H1 (cell line): ENCODE results near the gene TMED9. TPM values are rescaled to one million over a fixed set of nuclear protein-coding genes. Genes with fewer than 3 reads are reported as not detected.

ENCODE experiments used
- CTCF ChIA-PET: fragments of 300-600 bp; sonication (Branson Sonifier 250); formaldehyde crosslinking; loops from one replicate; lab custom pipeline; 2021; ENCODE audit not compliant: partially characterized antibody; lab: Charles Lee
- POLR2A ChIA-PET: fragments of 300-600 bp; sonication (Branson Sonifier 250); formaldehyde crosslinking; loops from one replicate; lab custom pipeline; 2021; ENCODE audit warnings: inconsistent platforms; ENCODE audit not compliant: partially characterized antibody; lab: Charles Lee
- DNase-seq, 2 experiments: peaks; one replicate each; pipeline versions ENCODE4 v3.0.0 to v3.0.0-alpha.2; 2010 to 2022; ENCODE audit warnings: low spot score in 2 of 2, low read depth in 1 of 2, mixed read lengths in 1 of 2
- FAIRE-seq: peaks from 2 replicates; lab custom pipeline; 2011; peaks lifted over from hg19 to GRCh38; lab: Jason Lieb, UNC
- H2AFZ ChIP-seq: 2 replicates; pipeline ENCODE4 v1.8.1; 2012; ENCODE audit warnings: low read length, inconsistent platforms
- H2AK5ac ChIP-seq: 2 replicates; pipeline ENCODE4 v1.6.1; 2013; ENCODE audit warnings: low read depth, low read length
- H2BK120ac ChIP-seq: replicated peaks from 2 replicates; pipeline ENCODE3; 2013; ENCODE audit warnings: low read depth, low read length, inconsistent platforms
- H2BK12ac ChIP-seq: 2 replicates; pipeline ENCODE4 v1.6.1; 2013; ENCODE audit warnings: low read depth, low read length
- H2BK15ac ChIP-seq: 2 replicates; pipeline ENCODE4 v1.6.1; 2013; ENCODE audit warnings: low read length
- H2BK20ac ChIP-seq: 2 replicates; pipeline ENCODE4 v1.6.1; 2013; ENCODE audit warnings: low read length
- H2BK5ac ChIP-seq: 2 replicates; pipeline ENCODE4 v1.6.1; 2013; ENCODE audit warnings: low read depth, low read length
- H3K14ac ChIP-seq: 2 replicates; pipeline ENCODE4 v1.6.1; 2013; ENCODE audit warnings: inconsistent platforms; ENCODE audit not compliant: insufficient read length
- H3K18ac ChIP-seq: 2 replicates; pipeline ENCODE4 v1.6.1; 2013; ENCODE audit warnings: low read length; ENCODE audit errors: extremely low read depth
- H3K23ac ChIP-seq: 2 replicates; pipeline ENCODE4 v1.6.1; 2013; ENCODE audit warnings: inconsistent platforms; ENCODE audit not compliant: insufficient read length
- H3K23me2 ChIP-seq: 2 replicates; pipeline ENCODE4 v1.6.1; 2013; ENCODE audit warnings: low read depth, low read length
- H3K27ac ChIP-seq: 2 replicates; pipeline ENCODE4 v1.6.1; 2011; ENCODE audit warnings: low read depth, low read length, inconsistent platforms
- H3K27me3 ChIP-seq, 4 experiments: replicated peaks in 1 of 4; 1 replicate in 1 of 4; 2 replicates in 3 of 4; pipeline versions ENCODE4 v1.6.1 to v1.8.1; 2011 to 2013; ENCODE audit warnings: low read length in 3 of 4, mild to moderate bottlenecking in 3 of 4, inconsistent platforms in 2 of 4, mixed read lengths in 2 of 4, moderate library complexity in 1 of 4; ENCODE audit not compliant: control insufficient read depth in 3 of 4, insufficient read depth in 3 of 4; ENCODE audit errors: extremely low read depth in 1 of 4
- H3K36me3 ChIP-seq, 4 experiments: 2 replicates each; pipeline versions ENCODE4 v1.6.1 to v1.8.1; 2011 to 2013; ENCODE audit warnings: mild to moderate bottlenecking in 4 of 4, low read length in 3 of 4, moderate library complexity in 2 of 4, control low read depth in 1 of 4, inconsistent platforms in 1 of 4; ENCODE audit not compliant: insufficient read depth in 4 of 4, control insufficient read depth in 2 of 4
- H3K4ac ChIP-seq: replicated peaks from 2 replicates; pipeline ENCODE3; 2013; ENCODE audit warnings: low read length, low read depth, mixed read lengths, inconsistent platforms; ENCODE audit not compliant: insufficient read length
- H3K4me1 ChIP-seq, 4 experiments: replicated peaks in 1 of 4; 1 replicate in 1 of 4; 2 replicates in 3 of 4; pipeline versions ENCODE4 v1.6.1 to v1.8.1; 2011 to 2013; ENCODE audit warnings: low read length in 3 of 4, inconsistent platforms in 2 of 4, mixed read lengths in 1 of 4; ENCODE audit not compliant: insufficient read depth in 4 of 4, control insufficient read depth in 3 of 4
- H3K4me2 ChIP-seq, 2 experiments: 2 replicates each; pipeline versions ENCODE4 v1.6.1 to v1.8.1; 2011 to 2013; ENCODE audit warnings: low read depth in 2 of 2, low read length in 2 of 2, control low read depth in 1 of 2, inconsistent platforms in 1 of 2, mild to moderate bottlenecking in 1 of 2; ENCODE audit not compliant: insufficient read depth in 1 of 2
- H3K4me3 ChIP-seq, 4 experiments: fragments of 200-600, 300-600 bp in 1 of 4; sonication (generic), shearing (Covaris generic), sonication (Bioruptor Twin) in 1 of 4; 2 replicates each; pipeline versions ENCODE4 v1.5.1 to v1.8.1; 2011 to 2016; ENCODE audit warnings: low read length in 4 of 4, low read depth in 3 of 4, control low read depth in 2 of 4, inconsistent platforms in 2 of 4, mild to moderate bottlenecking in 2 of 4, mixed read lengths in 1 of 4, moderate library complexity in 1 of 4; ENCODE audit not compliant: insufficient read depth in 2 of 4; ENCODE audit errors: extremely low read depth in 1 of 4
- H3K56ac ChIP-seq: replicated peaks from 2 replicates; pipeline ENCODE3; 2013; ENCODE audit warnings: low read depth, mild to moderate bottlenecking, mixed read lengths, low read length, inconsistent platforms; ENCODE audit not compliant: insufficient read length
- H3K79me1 ChIP-seq: 2 replicates; pipeline ENCODE4 v1.6.1; 2013; ENCODE audit warnings: low read depth, low read length, control low read depth
- H3K79me2 ChIP-seq, 2 experiments: 2 replicates each; pipeline versions ENCODE4 v1.6.1 to v1.8.1; 2012 to 2013; ENCODE audit warnings: low read length in 2 of 2, mild to moderate bottlenecking in 2 of 2, inconsistent platforms in 1 of 2; ENCODE audit not compliant: insufficient read depth in 2 of 2, control insufficient read depth in 1 of 2
- H3K9ac ChIP-seq, 4 experiments: replicated peaks in 1 of 4; 1 replicate in 1 of 4; 2 replicates in 3 of 4; pipeline versions ENCODE4 v1.6.1 to v1.8.1; 2011 to 2013; ENCODE audit warnings: low read depth in 3 of 4, low read length in 3 of 4, control low read depth in 2 of 4, mild to moderate bottlenecking in 2 of 4, moderate library complexity in 2 of 4, inconsistent platforms in 1 of 4; ENCODE audit errors: extremely low read depth in 1 of 4
- H3K9me3 ChIP-seq, 2 experiments: 2 replicates each; pipeline versions ENCODE4 v1.6.1 to v1.8.1; 2012 to 2013; ENCODE audit warnings: mild to moderate bottlenecking in 2 of 2, moderate library complexity in 2 of 2, control low read depth in 1 of 2, inconsistent platforms in 1 of 2, low read depth in 1 of 2, low read length in 1 of 2, mixed read lengths in 1 of 2; ENCODE audit not compliant: insufficient read depth in 2 of 2
- H4K20me1 ChIP-seq, 2 experiments: replicated peaks in 1 of 2; 2 replicates each; pipeline versions ENCODE3 to v1.8.1; 2011 to 2013; ENCODE audit warnings: inconsistent platforms in 2 of 2, low read length in 2 of 2, mild to moderate bottlenecking in 1 of 2; ENCODE audit not compliant: insufficient read depth in 2 of 2, control insufficient read depth in 1 of 2
- H4K5ac ChIP-seq: 2 replicates; pipeline ENCODE4 v1.6.1; 2013; ENCODE audit warnings: low read length, low read depth, mixed read lengths, inconsistent platforms; ENCODE audit not compliant: insufficient read length
- H4K8ac ChIP-seq: 2 replicates; pipeline ENCODE4 v1.8.0; 2013; ENCODE audit warnings: mild to moderate bottlenecking, moderate library complexity, low read length, inconsistent platforms; ENCODE audit not compliant: insufficient read depth; ENCODE audit errors: extremely low read depth
- H4K91ac ChIP-seq: replicated peaks from 2 replicates; pipeline ENCODE3; 2013; ENCODE audit warnings: low read length, mixed read lengths, inconsistent platforms; ENCODE audit not compliant: insufficient read length
- BCL11A ChIP-seq, 2 experiments: IDR thresholded peaks; one replicate each; pipeline ENCODE4 v1.6.1; 2011; ENCODE audit warnings: low read depth in 2 of 2, low read length in 2 of 2, mild to moderate bottlenecking in 2 of 2
- BRCA1 ChIP-seq: IDR thresholded peaks from 2 replicates; pipeline ENCODE4 v1.6.1; 2012; ENCODE audit warnings: low read depth, low read length, improper control_type of control experiment
- CHD2 ChIP-seq: IDR thresholded peaks from 2 replicates; pipeline ENCODE4 v1.6.1; 2012; ENCODE audit warnings: low read length, improper control_type of control experiment
- GABPA ChIP-seq: IDR thresholded peaks from 2 replicates; pipeline ENCODE4 v1.6.1; 2011; ENCODE audit warnings: mild to moderate bottlenecking, low read length, moderate library complexity, borderline replicate concordance; ENCODE audit not compliant: insufficient read depth
- JUND ChIP-seq: IDR thresholded peaks from 2 replicates; pipeline ENCODE4 v1.6.1; 2011; ENCODE audit warnings: mild to moderate bottlenecking, improper control_type of control experiment, low read length
- SP4 ChIP-seq: IDR thresholded peaks from 2 replicates; pipeline ENCODE4 v1.6.1; 2012; ENCODE audit warnings: low read length, inconsistent platforms
- TAF1 ChIP-seq: IDR thresholded peaks from 2 replicates; pipeline ENCODE4 v1.6.1; 2011; ENCODE audit warnings: mild to moderate bottlenecking, low read depth, low read length
- TBP ChIP-seq: IDR thresholded peaks from 2 replicates; pipeline ENCODE4 v1.6.1; 2011; ENCODE audit warnings: low read depth, low read length, improper control_type of control experiment
- WGBS, 2 experiments: shearing (Covaris generic) in 1 of 2; methylation state at CpG; one replicate each; pipeline versions ENCODE4 v1.1.6 to v1.1.7; 2013 to 2015; ENCODE audit warnings: low lambda C conversion rate in 2 of 2, mixed read lengths in 2 of 2, inconsistent platforms in 1 of 2, low coverage in 1 of 2, missing lambda C conversion rate in 1 of 2; ENCODE audit not compliant: insufficient replicate concordance in 2 of 2, insufficient coverage in 1 of 2, insufficient read length in 1 of 2; ENCODE audit errors: extremely low coverage in 1 of 2, missing lambda C conversion rate in 1 of 2; 5-methylcytosine and 5-hydroxymethylcytosine counted together
- polyA plus RNA-seq, 7 experiments: library from polyadenylated mRNA; depleted of rRNA in 3 of 7; stranded (reverse) in 5 of 7; unstranded in 2 of 7; fragments of >200 nt in 5 of 7; fragments of 200-250 nt in 2 of 7; gene quantifications; 1 replicate in 5 of 7; 2 replicates in 1 of 7; 4 replicates in 1 of 7; pipeline versions ENCODE4 v1.2.1 to v1.2.3, GENCODE V29; 2011 to 2013; ENCODE audit warnings: missing spikeins in 2 of 7, mixed read lengths in 2 of 7
- total RNA-seq: library from RNA; stranded (reverse); fragmentation: NEBNext Ultra II Directional; extraction: Animal tissue kit (Norgen Biotek cat#: 25700); gene quantifications from 2 replicates; pipeline ENCODE4 v1.2.1, GENCODE V29; 2021
- TF ChIP-seq, protein P1 (sequence below), 3 experiments: IDR thresholded peaks; 1 replicate in 2 of 3; 2 replicates in 1 of 3; pipeline versions ENCODE4 v1.5.1 to v1.6.1; 2011; ENCODE audit warnings: low read length in 3 of 3, mild to moderate bottlenecking in 3 of 3, inconsistent platforms in 2 of 3, low read depth in 1 of 3, moderate library complexity in 1 of 3; ENCODE audit not compliant: insufficient read depth in 1 of 3; ENCODE audit errors: control extremely low read depth in 1 of 3
- TF ChIP-seq, protein P2 (sequence below): IDR thresholded peaks from 2 replicates; pipeline ENCODE4 v1.6.1; 2011; ENCODE audit warnings: low read depth, mild to moderate bottlenecking, low read length; ENCODE audit not compliant: insufficient read depth

The TMED9 gene
- total and polyA plus RNA-seq, 2 of the 8 experiments (the other 6 are each of a cell fraction or from before 2014, with no cell fraction given) = 130 to 160 TPM

DNA sequence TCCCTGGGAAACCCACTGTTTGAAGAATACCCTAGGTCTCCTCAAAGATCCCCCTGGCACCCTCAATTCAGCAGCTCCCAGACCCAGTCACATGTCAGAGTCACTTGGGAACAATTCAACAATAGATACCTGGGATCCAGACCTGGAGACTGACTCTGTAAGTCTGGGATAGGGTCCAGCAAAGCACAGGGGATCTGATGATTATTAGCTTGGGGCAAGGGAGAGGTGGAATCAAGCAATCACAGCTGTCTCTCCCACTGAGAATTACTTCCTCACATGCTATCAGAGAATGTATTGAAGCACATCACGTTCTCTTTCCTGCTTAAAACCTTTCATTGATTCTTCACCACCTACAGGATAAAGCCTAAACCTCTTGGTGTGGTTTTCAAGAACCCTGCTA, 43.5 kb upstream of the TMED9 start:
- no peak overlapping the region for H3K27ac ChIP-seq
- H4K5ac ChIP-seq = no peak overlapping the region
- ChIA-PET CTCF (interaction anchor here (0.9 to 1.7 kb wide), 4 partner anchors 9 to 59 kb away, joined by 3 to 8 read pairs (median 3); no protein-coding TSS in a partner anchor), POLR2A (no interaction called here)
- H3K9ac ChIP-seq = no peak overlapping the region
- no peak overlapping the region for H4K91ac ChIP-seq
- no peak overlapping the region for H3K4me3 ChIP-seq
- H3K23me2 ChIP-seq = peaks cover under 1% of the 10 kb centered on the region; the same call in 1 of the 2 replicates
- no peak overlapping the region for H2BK5ac ChIP-seq
- H3K56ac ChIP-seq = no peak overlapping the region
- no peak overlapping the region for H4K8ac ChIP-seq
- H2AFZ ChIP-seq = no peak overlapping the region
- peaks cover 14% of the 10 kb centered on the region for H3K79me1 ChIP-seq
- H3K9me3 ChIP-seq = no peaks in the 10 kb centered on the region
- no peak overlapping the region for H2BK15ac ChIP-seq
- H3K4me2 ChIP-seq = no peak overlapping the region
- H3K18ac ChIP-seq = no peak overlapping the region
- no peak overlapping the region for H3K14ac ChIP-seq
- H3K79me2 ChIP-seq = peaks cover 3 to 91% of the 10 kb centered on the region in 2 experiments; a peak in 3 of 4 replicates
- no peak overlapping the region for H3K23ac ChIP-seq
- no peak for DNase-seq
- 95% methylated on average over 1 of the region's 1 CpG; no CpG with 5 or more reads in 1 of the 2 experiments for WGBS, 2 experiments
- H3K27me3 ChIP-seq = no peaks in the 10 kb centered on the region
- H3K36me3 ChIP-seq = peaks cover 0 to 25% (median 6%) of the 10 kb centered on the region in 4 experiments; a peak in 3 of 8 replicates
- H2BK20ac ChIP-seq = no peak overlapping the region
- H2BK120ac ChIP-seq = no peak overlapping the region
- peaks cover 16 to 31% of the 10 kb centered on the region in 2 experiments for H4K20me1 ChIP-seq
- H2AK5ac ChIP-seq = no peak overlapping the region
- peaks cover 3 to 5% (median 5%) of the 10 kb centered on the region in 4 experiments; a peak in 6 of 7 replicates for H3K4me1 ChIP-seq
- FAIRE-seq = no peak
- no peak overlapping the region for H2BK12ac ChIP-seq
- no peak overlapping the region for H3K4ac ChIP-seq
- TF ChIP-seq, protein P1, sequence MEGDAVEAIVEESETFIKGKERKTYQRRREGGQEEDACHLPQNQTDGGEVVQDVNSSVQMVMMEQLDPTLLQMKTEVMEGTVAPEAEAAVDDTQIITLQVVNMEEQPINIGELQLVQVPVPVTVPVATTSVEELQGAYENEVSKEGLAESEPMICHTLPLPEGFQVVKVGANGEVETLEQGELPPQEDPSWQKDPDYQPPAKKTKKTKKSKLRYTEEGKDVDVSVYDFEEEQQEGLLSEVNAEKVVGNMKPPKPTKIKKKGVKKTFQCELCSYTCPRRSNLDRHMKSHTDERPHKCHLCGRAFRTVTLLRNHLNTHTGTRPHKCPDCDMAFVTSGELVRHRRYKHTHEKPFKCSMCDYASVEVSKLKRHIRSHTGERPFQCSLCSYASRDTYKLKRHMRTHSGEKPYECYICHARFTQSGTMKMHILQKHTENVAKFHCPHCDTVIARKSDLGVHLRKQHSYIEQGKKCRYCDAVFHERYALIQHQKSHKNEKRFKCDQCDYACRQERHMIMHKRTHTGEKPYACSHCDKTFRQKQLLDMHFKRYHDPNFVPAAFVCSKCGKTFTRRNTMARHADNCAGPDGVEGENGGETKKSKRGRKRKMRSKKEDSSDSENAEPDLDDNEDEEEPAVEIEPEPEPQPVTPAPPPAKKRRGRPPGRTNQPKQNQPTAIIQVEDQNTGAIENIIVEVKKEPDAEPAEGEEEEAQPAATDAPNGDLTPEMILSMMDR (IDR thresholded peaks at IDR 0.05; ENCODE audit: control extremely low read depth in 1 of 3, insufficient read depth in 1 of 3, low read depth in 1 of 3, low read length in 3 of 3) = no peak
- TF ChIP-seq JUND (no peak), BCL11A (IDR thresholded peaks at IDR 0.05; ENCODE audit: low read depth in 2 of 2, low read length in 2 of 2) (no peak), BRCA1 (no peak), TAF1 (no peak), SP4 (no peak), CHD2 (no peak), GABPA (no peak), TBP (no peak)
- TF ChIP-seq, protein P2, sequence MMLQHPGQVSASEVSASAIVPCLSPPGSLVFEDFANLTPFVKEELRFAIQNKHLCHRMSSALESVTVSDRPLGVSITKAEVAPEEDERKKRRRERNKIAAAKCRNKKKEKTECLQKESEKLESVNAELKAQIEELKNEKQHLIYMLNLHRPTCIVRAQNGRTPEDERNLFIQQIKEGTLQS = no peak
